ENCODE results near the gene TSHZ1.

DNA sequence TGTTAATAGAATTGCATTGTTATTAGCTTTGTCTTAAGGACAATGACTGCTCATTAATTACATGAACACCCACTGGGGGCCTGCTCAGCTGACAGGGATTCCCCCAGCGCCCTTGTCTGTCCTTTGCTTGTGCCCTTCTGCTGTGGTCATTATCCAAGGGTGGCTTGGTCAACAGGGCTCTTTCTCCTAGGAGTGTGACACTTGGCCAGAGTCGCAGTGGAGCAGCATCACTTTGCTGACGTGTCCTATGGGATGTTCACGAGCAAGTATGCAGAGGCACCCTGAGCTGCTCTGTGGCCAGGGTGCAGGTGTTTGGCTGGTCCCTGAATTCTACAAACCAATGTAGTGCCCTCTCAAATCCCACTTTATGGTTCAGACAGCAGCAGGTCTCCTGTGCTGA lies 47.6 kb upstream of the TSHZ1 start:
- TF ChIP-seq POLR2A (IDR thresholded peaks at IDR 0.05): no peak
- TF ChIP-seq, protein P1, sequence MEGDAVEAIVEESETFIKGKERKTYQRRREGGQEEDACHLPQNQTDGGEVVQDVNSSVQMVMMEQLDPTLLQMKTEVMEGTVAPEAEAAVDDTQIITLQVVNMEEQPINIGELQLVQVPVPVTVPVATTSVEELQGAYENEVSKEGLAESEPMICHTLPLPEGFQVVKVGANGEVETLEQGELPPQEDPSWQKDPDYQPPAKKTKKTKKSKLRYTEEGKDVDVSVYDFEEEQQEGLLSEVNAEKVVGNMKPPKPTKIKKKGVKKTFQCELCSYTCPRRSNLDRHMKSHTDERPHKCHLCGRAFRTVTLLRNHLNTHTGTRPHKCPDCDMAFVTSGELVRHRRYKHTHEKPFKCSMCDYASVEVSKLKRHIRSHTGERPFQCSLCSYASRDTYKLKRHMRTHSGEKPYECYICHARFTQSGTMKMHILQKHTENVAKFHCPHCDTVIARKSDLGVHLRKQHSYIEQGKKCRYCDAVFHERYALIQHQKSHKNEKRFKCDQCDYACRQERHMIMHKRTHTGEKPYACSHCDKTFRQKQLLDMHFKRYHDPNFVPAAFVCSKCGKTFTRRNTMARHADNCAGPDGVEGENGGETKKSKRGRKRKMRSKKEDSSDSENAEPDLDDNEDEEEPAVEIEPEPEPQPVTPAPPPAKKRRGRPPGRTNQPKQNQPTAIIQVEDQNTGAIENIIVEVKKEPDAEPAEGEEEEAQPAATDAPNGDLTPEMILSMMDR (IDR thresholded peaks at IDR 0.05 in 8 of 11, conservative IDR thresholded peaks at IDR 0.05 in 3 of 11): no peak
- TF ChIP-seq POLR2AphosphoS5 (IDR thresholded peaks at IDR 0.05): no peak

All from spleen (tissue), 7 donors.